HG03457 (cell line): ENCODE measurements around the gene FXYD1.
"Not testable (repeated sequence)": the region's sequence is repeated elsewhere in the genome, so short reads cannot be mapped to it uniquely, and the experiment has no call there.

Source experiments
- ATAC-seq: cut with Tn5 transposase; IDR thresholded peaks from one replicate; pipeline ENCODE4 v1.9.1; 2021; ENCODE audit warnings: moderate number of reproducible peaks; ENCODE audit not compliant: unreplicated experiment

The FXYD1 gene

DNA sequence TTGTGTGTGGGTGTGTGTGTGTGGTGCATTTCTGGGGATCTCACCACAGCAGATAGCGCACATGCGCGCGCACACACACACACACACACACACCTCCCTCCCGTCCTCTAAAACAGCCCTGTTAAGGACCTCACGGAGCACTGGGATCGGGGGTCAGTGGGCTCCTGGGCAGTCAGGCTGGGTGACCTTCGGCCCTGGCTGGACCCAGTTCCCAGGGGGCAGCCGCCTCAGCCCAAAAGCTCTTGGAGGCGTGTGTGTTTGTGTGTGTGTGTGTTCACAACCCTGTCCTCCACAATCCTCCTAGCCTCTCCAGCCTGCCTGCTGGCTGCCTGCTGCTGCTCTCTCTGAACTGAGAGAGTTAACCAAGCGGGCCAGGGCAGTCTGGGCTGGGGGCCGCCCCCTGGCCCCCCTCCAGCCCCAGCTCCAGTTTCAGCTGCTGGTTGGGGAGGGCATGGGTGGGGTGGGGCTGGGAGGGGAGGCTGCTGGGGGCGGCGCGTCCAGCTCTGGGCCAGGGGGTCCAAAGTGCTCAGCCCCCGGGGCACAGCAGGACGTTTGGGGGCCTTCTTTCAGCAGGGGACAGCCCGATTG lies at the start of gene FXYD1:
Gene FXYD1 (plus strand): TSS at position 520 of the 588 bp plus-strand sequence. CDS start 1,256 bp downstream, outside the sequence.
- ATAC-seq: no peak

- ATAC-seq: no peak
Measured at GRCh38 chr19:35089554-35089953, 49.1 kb upstream of the FXYD1 start.

DNA sequence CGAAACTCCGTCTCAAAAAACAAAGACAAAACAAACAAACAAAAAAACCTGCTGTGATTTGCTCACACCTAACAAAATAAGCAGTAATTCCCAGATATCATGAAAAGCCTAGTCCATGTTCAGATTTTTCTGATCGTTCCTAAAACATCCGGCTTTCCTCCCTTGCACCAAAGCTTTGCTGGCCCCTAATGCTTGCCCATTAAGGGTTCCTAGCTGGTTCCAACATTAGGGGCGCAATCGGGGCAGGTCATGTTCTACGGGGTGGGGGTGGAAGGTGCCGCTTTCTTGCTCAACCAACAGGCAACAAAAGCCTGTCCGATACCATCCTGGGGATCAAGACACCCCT lies 48.5 kb upstream of the FXYD1 start:
- ATAC-seq: no peak

DNA sequence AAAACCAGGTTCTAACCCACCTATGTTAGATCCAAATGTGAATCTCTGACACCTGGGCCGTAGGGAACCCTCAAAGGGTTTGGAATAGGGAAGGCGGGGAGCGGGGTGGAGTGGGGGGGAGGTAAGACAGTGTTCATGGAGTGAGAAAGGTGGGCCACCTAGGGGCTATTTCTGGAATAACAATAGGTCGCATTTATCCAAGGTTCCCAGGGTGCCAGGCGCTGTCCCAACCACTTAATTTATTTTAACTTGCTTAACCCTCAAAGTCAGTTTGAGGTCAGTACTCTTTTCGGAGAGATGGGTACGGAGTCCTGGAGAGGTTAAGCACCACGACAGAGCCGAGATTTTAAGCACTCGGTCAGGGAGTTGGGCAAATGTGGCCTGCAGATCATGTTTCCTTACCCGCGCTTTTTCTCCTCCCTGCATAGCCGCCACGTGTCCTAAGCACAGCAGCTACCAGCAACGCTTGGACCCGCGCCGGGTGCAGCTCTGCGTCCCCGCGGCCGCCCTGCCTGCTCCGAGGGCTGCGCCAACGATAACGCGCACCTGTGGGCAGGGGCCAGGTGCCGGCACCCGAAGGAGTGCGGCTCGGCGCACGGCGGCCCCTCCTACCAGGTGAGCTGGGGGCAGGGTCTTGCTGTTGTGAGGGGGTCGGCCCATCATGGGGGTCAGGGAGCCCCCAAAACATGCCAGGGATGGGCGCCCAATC lies 48.0 kb upstream of the FXYD1 start:
- ATAC-seq: no peak

GRCh38 chr19:35093430-35093829 lies 45.2 kb upstream of the FXYD1 start:
- no peak for ATAC-seq

GRCh38 chr19:35093941-35094647 lies 44.5 kb upstream of the FXYD1 start:
- no peak for ATAC-seq

DNA sequence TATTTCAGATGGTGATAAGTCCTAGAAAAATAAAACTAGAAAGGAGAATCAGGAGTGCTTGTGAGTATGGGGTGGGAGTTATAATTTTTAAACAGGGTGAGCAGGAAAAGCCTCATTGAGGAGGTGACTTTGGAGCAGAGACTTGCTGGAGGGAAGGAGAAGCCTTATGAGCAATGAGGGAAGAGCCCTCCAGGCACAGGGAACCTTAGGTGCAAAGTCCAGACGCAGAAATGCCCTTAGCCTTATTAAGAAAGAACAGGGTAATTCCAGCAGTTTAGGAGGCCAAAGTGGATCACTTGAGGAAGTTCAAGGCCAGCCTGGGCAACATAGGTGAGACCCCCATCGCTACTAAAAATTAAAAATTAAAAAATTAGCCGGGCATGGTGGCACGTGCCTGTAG lies 44.0 kb upstream of the FXYD1 start:
- no peak for ATAC-seq

DNA sequence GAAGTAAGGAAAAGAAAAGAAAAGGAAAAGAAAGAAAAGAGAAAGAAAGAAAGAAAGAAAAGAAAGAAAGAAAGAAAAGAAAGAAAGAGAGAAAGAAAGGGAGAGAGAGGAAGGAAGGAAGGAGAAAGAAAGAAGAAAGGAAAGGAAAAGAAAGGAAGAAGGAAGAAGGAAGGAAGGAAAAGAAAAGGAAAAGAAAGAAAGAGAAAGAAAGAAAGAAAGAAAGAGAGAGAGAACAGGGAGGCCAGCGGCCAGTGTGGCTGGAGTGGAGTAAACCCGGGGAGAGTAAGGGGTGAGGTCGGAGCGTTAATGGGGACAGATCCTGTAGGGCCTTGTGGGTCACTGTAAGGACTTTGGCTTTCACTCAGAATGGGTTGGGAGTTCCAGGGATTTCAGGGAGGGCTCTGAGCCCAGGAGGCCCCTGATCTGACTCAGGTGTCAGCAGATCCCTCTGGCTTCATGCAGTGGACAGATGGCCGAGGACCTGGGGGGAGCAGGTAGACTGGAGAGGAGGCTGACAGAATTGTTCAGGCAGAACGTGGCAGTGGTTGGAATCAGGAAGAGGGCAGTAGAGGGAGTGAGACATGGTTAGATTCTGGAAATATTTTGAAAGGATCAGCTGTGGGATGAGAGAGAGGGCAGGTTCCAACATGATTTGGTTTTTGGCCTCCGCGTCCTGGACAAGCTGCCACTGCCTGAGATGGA lies 42.8 kb upstream of the FXYD1 start:
- no peak for ATAC-seq

DNA sequence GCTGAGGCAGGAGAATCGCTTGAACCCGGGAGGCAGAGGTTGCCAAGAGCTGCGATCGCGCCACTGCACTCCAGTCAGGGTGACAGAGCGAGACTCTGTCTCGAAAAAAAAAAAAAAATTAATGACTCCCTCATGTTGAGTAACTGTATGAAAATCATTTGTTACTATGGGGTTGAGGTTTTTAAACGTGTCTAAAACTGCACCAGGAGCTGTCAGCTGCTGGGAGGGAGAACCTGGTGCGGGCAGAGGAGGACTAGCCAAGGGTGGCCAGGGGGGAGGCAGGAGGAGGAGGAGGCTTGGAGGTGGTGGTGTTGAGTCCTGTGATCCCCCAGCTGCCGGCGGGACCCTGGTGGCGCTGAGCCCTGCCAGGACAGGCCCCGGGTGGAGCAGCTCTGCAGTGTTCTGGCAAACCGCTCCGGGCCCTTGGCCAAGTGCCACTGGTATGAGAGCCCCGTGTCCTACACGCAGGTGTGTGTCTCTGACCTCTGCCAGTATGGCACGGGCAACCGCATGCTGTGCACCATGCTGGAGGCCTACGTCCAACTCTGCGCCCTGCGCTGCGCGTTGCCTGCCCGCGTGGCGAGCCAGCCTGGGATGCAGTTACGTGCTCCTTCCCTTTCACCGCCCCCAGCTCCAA lies 40.1 kb upstream of the FXYD1 start:
- no peak for ATAC-seq

DNA sequence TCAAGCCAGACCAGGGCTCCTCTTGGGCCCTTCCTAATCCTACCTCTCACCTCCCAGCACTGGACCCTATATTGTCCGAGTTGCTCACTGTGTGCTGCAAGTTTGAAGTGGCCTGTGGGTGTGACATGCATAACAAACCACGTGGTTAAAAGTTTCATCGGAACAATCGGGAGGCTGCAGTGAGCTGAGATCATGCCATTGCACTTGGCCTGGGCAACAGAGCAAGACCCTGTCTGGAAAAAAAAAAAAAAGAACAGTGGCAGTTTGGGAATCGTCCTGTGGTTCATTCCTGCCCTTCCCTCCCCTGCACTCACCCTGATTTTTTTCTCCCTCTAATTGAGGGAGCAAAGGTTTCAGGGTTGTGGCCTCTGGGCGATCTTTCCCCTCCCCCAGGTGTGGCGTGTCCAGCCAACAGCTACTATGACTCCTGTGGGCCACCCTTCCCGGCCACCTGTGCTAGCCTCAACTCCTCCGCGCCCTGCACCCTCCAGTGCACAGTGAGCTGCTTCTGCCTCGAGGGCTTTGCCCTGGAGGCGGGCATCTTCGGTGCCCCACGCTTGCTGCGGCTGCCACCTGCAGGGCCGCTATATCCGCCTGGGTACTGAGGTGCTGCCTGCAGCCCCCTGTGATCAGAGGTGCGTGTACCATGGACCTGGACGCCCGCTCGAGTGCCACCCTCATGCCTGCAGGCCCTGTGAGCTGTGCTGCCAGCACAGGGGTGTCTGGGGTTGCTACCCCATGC lies 39.3 kb upstream of the FXYD1 start:
- no peak for ATAC-seq

- no peak for ATAC-seq
Measured at GRCh38 chr19:35099897-35100275, 38.7 kb upstream of the FXYD1 start.

GRCh38 chr19:35100588-35101533 lies 37.8 kb upstream of the FXYD1 start:
- no peak for ATAC-seq

GRCh38 chr19:35101949-35102348 lies 36.7 kb upstream of the FXYD1 start:
- ATAC-seq: not testable (repeated sequence)

DNA sequence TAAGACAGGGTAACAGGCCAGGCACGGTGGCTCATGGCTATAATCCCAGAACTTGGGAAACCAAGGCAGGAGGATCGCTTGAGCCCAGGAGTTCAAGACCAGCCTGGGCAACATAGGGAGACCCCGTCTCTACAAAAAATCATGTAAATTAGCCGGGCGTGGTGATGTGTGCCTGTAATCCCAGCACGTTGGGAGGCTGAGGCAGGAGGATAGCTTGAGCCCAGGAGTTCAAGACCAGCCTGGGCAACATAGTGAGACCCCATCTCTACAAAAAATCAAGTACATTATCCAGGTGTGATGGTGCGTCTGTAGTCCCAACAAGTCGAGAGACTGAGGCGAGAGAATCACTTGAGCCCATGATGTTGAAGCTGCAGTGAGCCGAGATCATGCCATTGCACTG lies 35.0 kb upstream of the FXYD1 start:
- not testable (repeated sequence) for ATAC-seq

- no peak for ATAC-seq
Measured at GRCh38 chr19:35104361-35104760, 34.3 kb upstream of the FXYD1 start.

GRCh38 chr19:35105047-35105410 lies 33.6 kb upstream of the FXYD1 start:
- no peak for ATAC-seq

GRCh38 chr19:35105411-35106290 lies 33.0 kb upstream of the FXYD1 start:
- ATAC-seq: no peak

DNA sequence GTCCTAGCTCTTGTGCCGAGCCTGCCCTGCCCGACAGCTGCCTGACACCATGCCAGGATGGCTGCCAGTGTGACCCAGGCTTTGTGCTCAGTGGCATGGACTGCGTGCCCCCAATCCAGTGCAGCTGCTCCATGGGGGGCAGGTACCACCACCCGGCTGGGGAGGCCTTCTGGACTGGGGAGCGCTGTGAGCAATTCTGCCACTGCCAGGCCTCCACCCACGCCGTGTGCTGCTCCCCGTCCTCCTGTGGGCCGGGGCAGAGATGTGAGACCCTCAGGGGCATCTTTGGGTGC lies 32.4 kb upstream of the FXYD1 start:
- no peak for ATAC-seq
